ENCODE measurements around the gene PIK3AP1. TPM values are rescaled to one million over a fixed set of nuclear protein-coding genes. Genes with fewer than 3 reads are reported as not detected.

Gene PIK3AP1
- total and polyA plus RNA-seq, 2 of the 13 experiments (the other 11 are each of a cell fraction or from before 2014, with no cell fraction given), result 3.6 to 13.8 TPM

- FAIRE-seq (no peak), DNase-seq (ENCODE audit: low spot score) (no peak), ATAC-seq (no peak)
- TF ChIP-seq ZNF766 (CRISPR knock-in tag; IDR thresholded peaks at IDR 0.05; ENCODE audit: borderline replicate concordance) (no peak), ZNF879 (CRISPR knock-in tag; IDR thresholded peaks at IDR 0.05) (no peak), GTF2F1 (IDR thresholded peaks at IDR 0.05; ENCODE audit: low read length) (no peak), ZFP41 (CRISPR knock-in tag; IDR thresholded peaks at IDR 0.05; ENCODE audit: borderline replicate concordance) (no peak), ZNF652 (CRISPR knock-in tag; IDR thresholded peaks at IDR 0.05; ENCODE audit: borderline replicate concordance, low read depth) (no peak), SKIL (CRISPR knock-in tag; IDR thresholded peaks at IDR 0.05; ENCODE audit: borderline replicate concordance) (no peak), ZNF780A (CRISPR knock-in tag; IDR thresholded peaks at IDR 0.05) (no peak), ZNF616 (CRISPR knock-in tag; IDR thresholded peaks at IDR 0.05; ENCODE audit: low read depth) (no peak), ZNF34 (CRISPR knock-in tag; IDR thresholded peaks at IDR 0.05; ENCODE audit: borderline replicate concordance) (no peak), ZNF326 (CRISPR knock-in tag; IDR thresholded peaks at IDR 0.05; ENCODE audit: borderline replicate concordance) (no peak), GPN1 (CRISPR knock-in tag; IDR thresholded peaks at IDR 0.05; ENCODE audit: borderline replicate concordance) (no peak), KDM4B (CRISPR knock-in tag; IDR thresholded peaks at IDR 0.05) (no peak), SMARCE1 (IDR thresholded peaks at IDR 0.05; ENCODE audit: borderline replicate concordance) (no peak)
- CTCF ChIA-PET (ENCODE audit: low intra/inter-chr PET ratio, low total read pairs), result no interaction called here
- peaks cover 95% of the 10 kb centered on the region for H3K79me2 ChIP-seq (ENCODE audit: insufficient read depth, low read length)
- no TSS peak for BruUV-seq (replicated peaks)
- no peak overlapping the region for H2AFZ ChIP-seq (ENCODE audit: low read length)
- POLR2A ChIA-PET, result no interaction called here
- no peak overlapping the region for H3K9ac ChIP-seq (ENCODE audit: insufficient read depth, low read depth, low read length)
- intact Hi-C loops (cut with micrococcal nuclease; ENCODE audit: unreplicated experiment) (no loop called here), in situ Hi-C loops (cut with HindIII; ENCODE audit: extremely low pct_ligation_motif_present, low pct_unique_long_range_greater_than_20kb) (no loop called here)
- WGBS (ENCODE audit: low lambda C conversion rate), result 94% methylated on average over 4 of the region's 4 CpGs
- H4K20me1 ChIP-seq (ENCODE audit: insufficient read depth, low read length), result peaks cover 60% of the 10 kb centered on the region
- H3K4me3 ChIP-seq (replicated peaks in 1 of 3; ENCODE audit: insufficient read depth in 1 of 3, low read depth in 2 of 3, low read length in 3 of 3), result no peak overlapping the region
- H3K36me3 ChIP-seq (replicated peaks in 1 of 2; ENCODE audit: control insufficient read depth in 1 of 2, insufficient read depth in 2 of 2, low read length in 2 of 2), result peaks cover 1 to 18% of the 10 kb centered on the region in 2 experiments
- H3K27me3 ChIP-seq (ENCODE audit: control insufficient read depth in 1 of 2, insufficient read depth in 2 of 2, low read length in 2 of 2), result no peaks in the 10 kb centered on the region
- no peak overlapping the region for H3K4me2 ChIP-seq (ENCODE audit: low read depth, low read length)
- H3K27ac ChIP-seq (ENCODE audit: extremely low read length, insufficient read depth, low read length), result no peak overlapping the region
- peaks cover 46% of the 10 kb centered on the region for H3K4me1 ChIP-seq (ENCODE audit: insufficient read depth, low read length)
- no peaks in the 10 kb centered on the region for H3K9me3 ChIP-seq (ENCODE audit: low read length)
Observed at GRCh38 chr10:96578022-96578421, 142.3 kb downstream of the PIK3AP1 start.
